Upper lobe of right lung (tissue), 1 donor: ENCODE data around the gene DLG2. TPM values are rescaled to one million over a fixed set of nuclear protein-coding genes. Genes with fewer than 3 reads are reported as not detected.

ENCODE experiments used
- ATAC-seq: fragments of 200-7000 bp; cut with Tn5 transposase; one replicate; pipeline ENCODE4 v1.9.1; 2020; ENCODE audit warnings: mild to moderate bottlenecking, moderate library complexity
- DNase-seq: peaks from one replicate; pipeline ENCODE4 v3.0.0-alpha.2; 2020
- H3K27ac ChIP-seq: fragments of 200-600 bp; one replicate; pipeline ENCODE4 v1.8.0; 2022
- H3K27me3 ChIP-seq: fragments of 200-600 bp; one replicate; pipeline ENCODE4 v1.8.0; 2022; ENCODE audit warnings: mild to moderate bottlenecking
- H3K36me3 ChIP-seq: fragments of 200-600 bp; one replicate; pipeline ENCODE4 v1.8.0; 2022
- H3K4me1 ChIP-seq: fragments of 200-600 bp; one replicate; pipeline ENCODE4 v1.8.0; 2022
- H3K4me3 ChIP-seq: fragments of 200-600 bp; one replicate; pipeline ENCODE4 v1.8.0; 2022; ENCODE audit warnings: mild to moderate bottlenecking
- H3K9me3 ChIP-seq: fragments of 200-600 bp; one replicate; pipeline ENCODE4 v1.8.0; 2022
- CTCF ChIP-seq: fragments of 200-600 bp; IDR thresholded peaks from one replicate; pipeline ENCODE4 v1.8.0; 2022; ENCODE audit warnings: antibody characterized with exemption
- intact Hi-C: fragments of 100-400 bp; cut with DNase I; formaldehyde crosslinking; loops from one replicate; pipeline ENCODE4 v1.11.0; 2022
- total RNA-seq: library from RNA; stranded (reverse); fragmentation: NEBNext Ultra II Directional; extraction: Animal tissue kit (Norgen Biotek cat#: 25700); gene quantifications from one replicate; pipeline ENCODE4 v1.2.1, GENCODE V29; 2021
- donor health status: DM: no; HTN: yes; CAD: no; lungs with severe emphysema.

The DLG2 gene
- total RNA-seq, 1 donor from 2014 or later, result 9.7 TPM

- Histone ChIP-seq H3K4me3 (no peak overlapping the region), H3K27me3 (no peaks in the 10 kb centered on the region), H3K27ac (no peak overlapping the region), H3K4me1 (no peaks in the 10 kb centered on the region), H3K36me3 (no peaks in the 10 kb centered on the region), H3K9me3 (no peaks in the 10 kb centered on the region)
- ATAC-seq (no peak), DNase-seq (no peak)
- TF ChIP-seq CTCF, result no peak
- intact Hi-C loops, result no loop called here
These were observed 2054.3 kb downstream of the DLG2 start for GRCh38 chr11:83572581-83573496.

- intact Hi-C loops, result no loop called here
- Histone ChIP-seq H3K27me3 (no peaks in the 10 kb centered on the region), H3K27ac (no peak overlapping the region), H3K9me3 (no peaks in the 10 kb centered on the region), H3K36me3 (no peaks in the 10 kb centered on the region), H3K4me1 (no peaks in the 10 kb centered on the region), H3K4me3 (no peak overlapping the region)
- no peak for DNase-seq
- no peak for ATAC-seq
- no peak for TF ChIP-seq CTCF
These were observed 2055.8 kb downstream of the DLG2 start for GRCh38 chr11:83571302-83571701.

- Histone ChIP-seq H3K27me3 (no peaks in the 10 kb centered on the region), H3K4me1 (no peaks in the 10 kb centered on the region), H3K4me3 (no peak overlapping the region), H3K36me3 (no peaks in the 10 kb centered on the region), H3K27ac (no peak overlapping the region), H3K9me3 (no peaks in the 10 kb centered on the region)
- intact Hi-C loops, result no loop called here
- no peak for TF ChIP-seq CTCF
- DNase-seq, result no peak
- no peak for ATAC-seq
These were observed 2057.9 kb downstream of the DLG2 start for GRCh38 chr11:83569134-83569805.

GRCh38 chr11:83568516-83568915 lies 2058.6 kb downstream of the DLG2 start:
- ATAC-seq (no peak), DNase-seq (no peak)
- intact Hi-C loops, result no loop called here
- Histone ChIP-seq H3K4me3 (no peak overlapping the region), H3K4me1 (no peaks in the 10 kb centered on the region), H3K27ac (no peak overlapping the region), H3K36me3 (no peaks in the 10 kb centered on the region), H3K27me3 (no peaks in the 10 kb centered on the region), H3K9me3 (no peaks in the 10 kb centered on the region)
- no peak for TF ChIP-seq CTCF

GRCh38 chr11:83566950-83567349 lies 2060.2 kb downstream of the DLG2 start:
- Histone ChIP-seq H3K27me3 (no peaks in the 10 kb centered on the region), H3K4me1 (no peaks in the 10 kb centered on the region), H3K27ac (no peak overlapping the region), H3K36me3 (no peaks in the 10 kb centered on the region), H3K9me3 (no peaks in the 10 kb centered on the region), H3K4me3 (no peak overlapping the region)
- no peak for TF ChIP-seq CTCF
- intact Hi-C loops, result no loop called here
- ATAC-seq, result no peak
- DNase-seq, result no peak
